GM10266 (cell line): ENCODE results near the gene NCKAP5.

ENCODE experiments used
- DNase-seq: peaks from one replicate; pipeline ENCODE4 v3.0.0; 2012; ENCODE audit errors: extremely low spot score
- CTCF ChIP-seq: IDR thresholded peaks from 2 replicates; pipeline ENCODE4 v1.5.1; 2012; ENCODE audit warnings: mild to moderate bottlenecking, low read depth; ENCODE audit not compliant: control insufficient read depth, insufficient read depth; ENCODE audit errors: missing control alignments

NCKAP5 gene

GRCh38 chr2:133574620-133575019, 6.4 kb upstream of the NCKAP5 start:
- TF ChIP-seq CTCF, result no peak
- no peak for DNase-seq

- no peak for TF ChIP-seq CTCF
- DNase-seq, result no peak
Observed at GRCh38 chr2:133574186-133574585, 5.9 kb upstream of the NCKAP5 start.

- no peak for DNase-seq
- no peak for TF ChIP-seq CTCF
Observed at GRCh38 chr2:133573491-133574162, 5.4 kb upstream of the NCKAP5 start.

- DNase-seq, result no peak
- no peak for TF ChIP-seq CTCF
Observed at GRCh38 chr2:133571249-133571648, 3.0 kb upstream of the NCKAP5 start.

- no peak for TF ChIP-seq CTCF
- DNase-seq, result no peak
Observed at GRCh38 chr2:133570542-133570941, 2.3 kb upstream of the NCKAP5 start.

- DNase-seq, result no peak
- TF ChIP-seq CTCF, result no peak
Observed at GRCh38 chr2:133569286-133569830, 1.1 kb upstream of the NCKAP5 start.

- TF ChIP-seq CTCF, result no peak
Observed at GRCh38 chr2:133568598-133568997, 335 bp upstream of the NCKAP5 start.

More at GRCh38 chr2:133568598-133568997, 335 bp upstream of the NCKAP5 start:
- DNase-seq, result no peak
